GM12878 (cell line): ENCODE data around the gene AIFM3. TPM values are rescaled to one million over a fixed set of nuclear protein-coding genes. Genes with fewer than 3 reads are reported as not detected.

Experiments
- ATAC-seq: fragments of 200-7000 bp; cut with Tn5 transposase; 3 replicates; pipeline ENCODE4 v1.9.1; 2020; ENCODE audit warnings: mild to moderate bottlenecking, moderate library complexity
- BruUV-seq: library from RNA; stranded (reverse); fragments of 400-500 nt; replicated peaks from 2 replicates; lab custom pipeline; 2021; lab: Mats Ljungman, UMichigan
- CTCF ChIA-PET: fragments of 300-600 bp; sonication (Branson Sonifier 250); formaldehyde crosslinking; extraction: SDS; loops from one replicate; lab custom pipeline; 2021; ENCODE audit warnings: inconsistent platforms; lab: Yijun Ruan, JAX
- POLR2A ChIA-PET: fragments of 350-600 bp; formaldehyde crosslinking; extraction: SDS; loops from one replicate; lab custom pipeline; 2021; ENCODE audit warnings: inconsistent platforms; lab: Charles Lee
- RAD21 ChIA-PET: fragments of 300-600 bp; sonication (Branson Sonifier 250); formaldehyde crosslinking; loops from one replicate; lab custom pipeline; 2023; ENCODE audit warnings: antibody characterized with exemption; ENCODE audit not compliant: unreplicated experiment; lab: Charles Lee
- SMC1A ChIA-PET: fragments of 300-600 bp; sonication (Branson Sonifier 250); formaldehyde crosslinking; loops from one replicate; lab custom pipeline; 2023; ENCODE audit not compliant: unreplicated experiment, uncharacterized antibody; lab: Charles Lee
- DNase-seq: peaks from one replicate; pipeline ENCODE4 v3.0.0-alpha.2; 2011; ENCODE audit warnings: low read depth, low spot score
- FAIRE-seq: peaks from 3 replicates; lab custom pipeline; 2011; peaks lifted over from hg19 to GRCh38; lab: Jason Lieb, UNC
- H2AFZ ChIP-seq: 2 replicates; pipeline ENCODE4 v1.6.0; 2011; ENCODE audit warnings: low read depth, low read length, control low read depth; ENCODE audit not compliant: control insufficient read depth
- H3K27ac ChIP-seq: 2 replicates; pipeline ENCODE4 v1.5.1; 2011; ENCODE audit warnings: control low read depth; ENCODE audit not compliant: control insufficient read depth, insufficient read depth
- H3K27me3 ChIP-seq, 2 experiments: replicated peaks in 1 of 2; 2 replicates each; pipeline versions ENCODE4 v1.6.0 to v1.6.1; 2011; ENCODE audit warnings: low read length in 1 of 2; ENCODE audit not compliant: control insufficient read depth in 2 of 2, insufficient read depth in 2 of 2
- H3K36me3 ChIP-seq, 2 experiments: 2 replicates each; pipeline ENCODE4 v1.5.1; 2011; ENCODE audit warnings: low read length in 1 of 2; ENCODE audit not compliant: control insufficient read depth in 2 of 2, insufficient read depth in 2 of 2
- H3K4me1 ChIP-seq: 2 replicates; pipeline ENCODE4 v1.6.1; 2011; ENCODE audit warnings: mild to moderate bottlenecking, low read length, moderate library complexity, mixed read lengths; ENCODE audit not compliant: control insufficient read depth, insufficient read depth
- H3K4me2 ChIP-seq: 2 replicates; pipeline ENCODE4 v1.6.0; 2011; ENCODE audit warnings: control low read depth; ENCODE audit not compliant: control insufficient read depth, insufficient read depth
- H3K4me3 ChIP-seq: fragments of 200-600 bp; sonication (generic); 2 replicates; pipeline ENCODE4 v1.5.1; 2016
- H3K79me2 ChIP-seq: 2 replicates; pipeline ENCODE4 v1.6.0; 2011; ENCODE audit warnings: low read length; ENCODE audit not compliant: control insufficient read depth, insufficient read depth
- H3K9ac ChIP-seq: 2 replicates; pipeline ENCODE4 v1.8.0; 2011; ENCODE audit warnings: low read length, control low read depth, mixed read lengths; ENCODE audit not compliant: control insufficient read depth, insufficient read depth
- H3K9me3 ChIP-seq: replicated peaks from 3 replicates; pipeline ENCODE4 v1.5.1; 2011; ENCODE audit warnings: mild to moderate bottlenecking, low read length; ENCODE audit not compliant: control insufficient read depth, insufficient read depth
- H4K20me1 ChIP-seq: 2 replicates; pipeline ENCODE4 v1.6.0; 2011; ENCODE audit not compliant: control insufficient read depth, insufficient read depth
- CREB1 ChIP-seq: IDR thresholded peaks from 2 replicates; pipeline ENCODE4 v1.6.1; 2012; ENCODE audit warnings: low read depth, mild to moderate bottlenecking, inconsistent platforms
- CREM ChIP-seq: IDR thresholded peaks from 2 replicates; pipeline ENCODE4 v1.6.1; 2014; ENCODE audit warnings: antibody characterized with exemption, low read depth
- GATAD2B ChIP-seq: fragments of 450-650 bp; conservative IDR thresholded peaks from 2 replicates; pipeline ENCODE4 v1.6.1; 2017; ENCODE audit warnings: low read depth, mild to moderate bottlenecking, moderate library complexity
- HDGF ChIP-seq: fragments of 450-650 bp; IDR thresholded peaks from 2 replicates; pipeline ENCODE4 v1.6.1; 2016; ENCODE audit warnings: antibody characterized with exemption
- NR2F1 ChIP-seq: fragments of 450-650 bp; conservative IDR thresholded peaks from 2 replicates; pipeline ENCODE4 v1.6.1; 2017; ENCODE audit warnings: mild to moderate bottlenecking
- SREBF2 ChIP-seq: IDR thresholded peaks from 2 replicates; pipeline ENCODE4 v1.6.1; 2012; ENCODE audit warnings: mild to moderate bottlenecking, low read length
- ZNF207 ChIP-seq: fragments of 450-650 bp; IDR thresholded peaks from 2 replicates; pipeline ENCODE4 v1.6.1; 2014; ENCODE audit warnings: antibody characterized with exemption, mild to moderate bottlenecking, borderline replicate concordance
- WGBS: methylation state at CpG from one replicate; pipeline ENCODE4 v1.1.6; 2016; ENCODE audit warnings: low lambda C conversion rate; ENCODE audit not compliant: insufficient replicate concordance, insufficient coverage; ENCODE audit errors: missing lambda C conversion rate; 5-methylcytosine and 5-hydroxymethylcytosine counted together
- in situ Hi-C: fragments of 300-500 bp; cut with MboI; formaldehyde crosslinking; loops from 9 replicates; pipeline ENCODE4 v1.14.3; 2018; ENCODE audit warnings: mixed read lengths
- intact Hi-C: fragments of 100-400 bp; cut with micrococcal nuclease; formaldehyde crosslinking; loops from one replicate; pipeline ENCODE4 v1.14.2; 2022; ENCODE audit not compliant: unreplicated experiment
- polyA plus RNA-seq, 11 experiments: library from polyadenylated mRNA; depleted of rRNA in 4 of 11; unstranded in 6 of 11; stranded (reverse) in 5 of 11; fragments of >200 nt; fragmentation: Nextera tagmentation in 4 of 11; fragmentation: Illumina TruSeq in 1 of 11; extraction: Ambion mirVana in 4 of 11; extraction: Trizol in 1 of 11; gene quantifications; 1 replicate in 1 of 11; 2 replicates in 10 of 11; pipeline versions ENCODE4 v1.2.1 to v1.2.3, GENCODE V29; 2011 to 2016; ENCODE audit warnings: inconsistent platforms in 2 of 11, missing spikeins in 2 of 11, low read depth in 1 of 11
- total RNA-seq, 4 experiments: library from RNA; depleted of rRNA in 3 of 4; stranded (reverse); fragments of >200 nt in 3 of 4; fragmentation: Illumina TruSeq in 1 of 4; extraction: Trizol in 1 of 4; gene quantifications; 2 replicates each; pipeline versions ENCODE4 v1.2.1 to v1.2.3, GENCODE V29; 2013 to 2021
- TF ChIP-seq, protein P1 (sequence below): fragments of 450-650 bp; IDR thresholded peaks from 2 replicates; pipeline ENCODE4 v1.6.1; 2018; ENCODE audit warnings: mild to moderate bottlenecking, low read depth, moderate library complexity; ENCODE audit not compliant: partially characterized antibody
- TF ChIP-seq, protein P2 (sequence below): fragments of 450-650 bp; IDR thresholded peaks from 2 replicates; pipeline ENCODE4 v1.6.1; 2017; ENCODE audit warnings: low read depth, mild to moderate bottlenecking, moderate library complexity
- TF ChIP-seq, protein P3 (sequence below): fragments of 450-650 bp; IDR thresholded peaks from 2 replicates; pipeline ENCODE4 v1.6.1; 2017; ENCODE audit warnings: borderline replicate concordance

The AIFM3 gene
- total and polyA plus RNA-seq, 10 of the 15 experiments (the other 5 are each of a cell fraction or from before 2014, with no cell fraction given), result 0.06 to 0.34 (median 0.21) TPM; not detected in 6

DNA sequence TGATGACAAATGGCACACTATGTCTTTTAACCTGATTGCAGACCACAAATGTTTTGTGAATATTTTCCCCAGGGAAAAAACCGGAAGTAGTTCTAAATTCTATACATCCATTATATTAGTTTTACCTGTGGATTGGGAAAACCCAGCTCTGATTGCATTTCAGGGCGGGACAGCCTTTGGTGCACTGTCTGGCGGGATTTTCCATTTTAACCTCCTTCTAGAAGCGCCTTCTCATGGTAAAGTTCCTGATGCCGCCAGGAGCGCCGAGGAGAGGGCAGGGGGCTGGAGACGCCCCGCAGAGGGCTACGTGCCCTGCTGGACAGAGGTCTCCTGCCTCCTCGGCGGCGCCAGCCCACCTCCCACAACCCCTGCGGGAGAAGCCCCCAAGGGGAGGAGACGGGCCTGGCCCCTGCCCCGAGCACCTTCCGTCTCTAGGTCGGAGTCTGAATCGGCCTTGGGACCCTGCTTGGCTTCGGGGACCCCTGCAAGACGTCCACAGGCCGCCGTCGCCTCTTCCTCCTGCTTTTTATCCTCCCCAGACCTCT, 46.7 kb downstream of the AIFM3 start:
- Histone ChIP-seq H3K4me1 (peaks cover 7% of the 10 kb centered on the region), H3K79me2 (no peaks in the 10 kb centered on the region), H3K27ac (no peak overlapping the region), H3K4me2 (peak overlapping the region; percentile 76; the same call in 1 of the 2 replicates), H3K36me3 (no peaks in the 10 kb centered on the region), H3K9ac (no peak overlapping the region), H2AFZ (no peak overlapping the region; the same call in 1 of the 2 replicates), H3K9me3 (no peaks in the 10 kb centered on the region), H3K4me3 (peak overlapping the region; percentile 45), H3K27me3 (no peaks in the 10 kb centered on the region; a peak in 2 of 4 replicates), H4K20me1 (no peaks in the 10 kb centered on the region)
- no peak for FAIRE-seq
- DNase-seq, result no peak
- ChIA-PET SMC1A (no interaction called here), POLR2A (interaction anchor here (1.3 kb wide), 1 partner anchor 11 kb away, joined by 4 read pairs; no protein-coding TSS in a partner anchor), CTCF (no interaction called here), RAD21 (no interaction called here)
- intact Hi-C loops (no loop called here), in situ Hi-C loops (no loop called here)
- no peak; the same call in 2 of the 3 replicates for ATAC-seq
- 29% methylated on average over 23 of the region's 24 CpGs for WGBS
- no peak for TF ChIP-seq NR2F1
- TF ChIP-seq GATAD2B, result 0 out of 2 replicates have a peak, but pooled peaks have one; percentile 20
- no TSS peak for BruUV-seq

DNA sequence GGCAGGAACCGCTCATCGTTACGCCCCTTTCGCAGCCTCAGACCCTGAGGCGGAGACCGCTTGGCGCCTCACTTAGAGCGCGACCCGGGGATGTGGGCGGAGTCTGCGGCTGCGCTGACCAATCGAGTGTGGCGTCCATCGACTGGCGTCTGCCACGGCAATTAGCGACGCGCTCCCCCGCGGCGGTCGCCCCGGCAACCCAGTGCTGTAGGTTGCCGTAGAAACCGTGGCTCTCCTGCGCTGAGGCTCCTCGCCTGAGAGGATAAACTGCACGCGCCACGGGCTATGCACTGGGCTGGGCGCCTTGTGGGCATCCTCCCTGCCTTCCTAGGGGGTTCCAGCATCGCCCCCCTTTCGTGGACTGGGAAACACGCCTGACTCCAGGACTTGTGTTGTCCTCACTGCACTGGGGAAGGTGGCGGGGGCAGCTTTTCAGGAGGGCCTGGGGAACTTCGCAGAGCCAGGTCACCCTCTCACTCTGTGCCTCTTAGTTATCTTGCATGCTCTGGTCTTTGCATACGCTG, 47.2 kb downstream of the AIFM3 start:
- ChIA-PET SMC1A (interaction anchor here (1.1 kb wide), 1 partner anchor 11 kb away, joined by 3 read pairs; no protein-coding TSS in a partner anchor), POLR2A (no interaction called here), RAD21 (no interaction called here), CTCF (no interaction called here)
- intact Hi-C loops, result no loop called here
- Histone ChIP-seq H3K36me3 (no peaks in the 10 kb centered on the region), H3K27ac (no peak overlapping the region), H2AFZ (no peak overlapping the region; the same call in 1 of the 2 replicates), H3K27me3 (no peaks in the 10 kb centered on the region; a peak in 2 of 4 replicates), H3K9ac (no peak overlapping the region), H3K79me2 (no peaks in the 10 kb centered on the region), H3K4me2 (peak overlapping the region; percentile 76), H3K9me3 (no peaks in the 10 kb centered on the region), H3K4me3 (peak overlapping the region; percentile 45), H4K20me1 (no peaks in the 10 kb centered on the region), H3K4me1 (peaks cover 7% of the 10 kb centered on the region)
- ATAC-seq (peak; percentile 96), DNase-seq (peak; percentile 43), FAIRE-seq (peak; percentile 96)
- no TSS peak for BruUV-seq
- in situ Hi-C loops, result no loop called here
- under 1% methylated on average over 40 of the region's 40 CpGs for WGBS
- TF ChIP-seq CREM (peak; percentile 40; the same call in 1 of the 2 replicates), SREBF2 (no peak), CREB1 (peak; percentile 81), ZNF207 (no peak), HDGF (no peak)
- TF ChIP-seq, protein P1, sequence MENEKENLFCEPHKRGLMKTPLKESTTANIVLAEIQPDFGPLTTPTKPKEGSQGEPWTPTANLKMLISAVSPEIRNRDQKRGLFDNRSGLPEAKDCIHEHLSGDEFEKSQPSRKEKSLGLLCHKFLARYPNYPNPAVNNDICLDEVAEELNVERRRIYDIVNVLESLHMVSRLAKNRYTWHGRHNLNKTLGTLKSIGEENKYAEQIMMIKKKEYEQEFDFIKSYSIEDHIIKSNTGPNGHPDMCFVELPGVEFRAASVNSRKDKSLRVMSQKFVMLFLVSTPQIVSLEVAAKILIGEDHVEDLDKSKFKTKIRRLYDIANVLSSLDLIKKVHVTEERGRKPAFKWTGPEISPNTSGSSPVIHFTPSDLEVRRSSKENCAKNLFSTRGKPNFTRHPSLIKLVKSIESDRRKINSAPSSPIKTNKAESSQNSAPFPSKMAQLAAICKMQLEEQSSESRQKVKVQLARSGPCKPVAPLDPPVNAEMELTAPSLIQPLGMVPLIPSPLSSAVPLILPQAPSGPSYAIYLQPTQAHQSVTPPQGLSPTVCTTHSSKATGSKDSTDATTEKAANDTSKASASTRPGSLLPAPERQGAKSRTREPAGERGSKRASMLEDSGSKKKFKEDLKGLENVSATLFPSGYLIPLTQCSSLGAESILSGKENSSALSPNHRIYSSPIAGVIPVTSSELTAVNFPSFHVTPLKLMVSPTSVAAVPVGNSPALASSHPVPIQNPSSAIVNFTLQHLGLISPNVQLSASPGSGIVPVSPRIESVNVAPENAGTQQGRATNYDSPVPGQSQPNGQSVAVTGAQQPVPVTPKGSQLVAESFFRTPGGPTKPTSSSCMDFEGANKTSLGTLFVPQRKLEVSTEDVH, result no peak
- TF ChIP-seq, protein P2, sequence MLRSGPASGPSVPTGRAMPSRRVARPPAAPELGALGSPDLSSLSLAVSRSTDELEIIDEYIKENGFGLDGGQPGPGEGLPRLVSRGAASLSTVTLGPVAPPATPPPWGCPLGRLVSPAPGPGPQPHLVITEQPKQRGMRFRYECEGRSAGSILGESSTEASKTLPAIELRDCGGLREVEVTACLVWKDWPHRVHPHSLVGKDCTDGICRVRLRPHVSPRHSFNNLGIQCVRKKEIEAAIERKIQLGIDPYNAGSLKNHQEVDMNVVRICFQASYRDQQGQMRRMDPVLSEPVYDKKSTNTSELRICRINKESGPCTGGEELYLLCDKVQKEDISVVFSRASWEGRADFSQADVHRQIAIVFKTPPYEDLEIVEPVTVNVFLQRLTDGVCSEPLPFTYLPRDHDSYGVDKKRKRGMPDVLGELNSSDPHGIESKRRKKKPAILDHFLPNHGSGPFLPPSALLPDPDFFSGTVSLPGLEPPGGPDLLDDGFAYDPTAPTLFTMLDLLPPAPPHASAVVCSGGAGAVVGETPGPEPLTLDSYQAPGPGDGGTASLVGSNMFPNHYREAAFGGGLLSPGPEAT, result no peak
- TF ChIP-seq, protein P3, sequence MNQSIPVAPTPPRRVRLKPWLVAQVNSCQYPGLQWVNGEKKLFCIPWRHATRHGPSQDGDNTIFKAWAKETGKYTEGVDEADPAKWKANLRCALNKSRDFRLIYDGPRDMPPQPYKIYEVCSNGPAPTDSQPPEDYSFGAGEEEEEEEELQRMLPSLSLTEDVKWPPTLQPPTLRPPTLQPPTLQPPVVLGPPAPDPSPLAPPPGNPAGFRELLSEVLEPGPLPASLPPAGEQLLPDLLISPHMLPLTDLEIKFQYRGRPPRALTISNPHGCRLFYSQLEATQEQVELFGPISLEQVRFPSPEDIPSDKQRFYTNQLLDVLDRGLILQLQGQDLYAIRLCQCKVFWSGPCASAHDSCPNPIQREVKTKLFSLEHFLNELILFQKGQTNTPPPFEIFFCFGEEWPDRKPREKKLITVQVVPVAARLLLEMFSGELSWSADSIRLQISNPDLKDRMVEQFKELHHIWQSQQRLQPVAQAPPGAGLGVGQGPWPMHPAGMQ, result no peak
